Body of pancreas (tissue), 4 donors: ENCODE measurements around the gene NOD2.

ENCODE experiments used
- CTCF ChIP-seq, 7 experiments: fragments of 450-650 bp in 4 of 7; fragments of 200-600 bp in 3 of 7; sonication (generic) in 3 of 7; IDR thresholded peaks; one replicate each; pipeline ENCODE4 v1.5.1; 2016 to 2019; ENCODE audit warnings: antibody characterized with exemption in 7 of 7
- POLR2A ChIP-seq, 3 donors: fragments of 450-650 bp; IDR thresholded peaks; one replicate each; pipeline ENCODE4 v1.6.1; 2016; ENCODE audit warnings: antibody characterized with exemption in 3 of 3, mild to moderate bottlenecking in 2 of 3

GRCh38 chr16:50674831-50675230, 18.6 kb upstream of the NOD2 start:
- TF ChIP-seq CTCF (IDR thresholded peaks at IDR 0.05), result no peak
- no peak for TF ChIP-seq POLR2A (IDR thresholded peaks at IDR 0.05)
